LNCAP (cell line): Measurements from ENCODE around the gene NES.

ENCODE experiments used
- CTCF ChIP-seq: fragments of 450-650 bp; IDR thresholded peaks from 2 replicates; pipeline ENCODE4 v1.5.1; 2017; ENCODE audit warnings: mild to moderate bottlenecking

NES gene

GRCh38 chr1:156656806-156657740 is 20.1 kb downstream of the NES start:
- peak; percentile 98 for TF ChIP-seq CTCF

- TF ChIP-seq CTCF: no peak
Observed at GRCh38 chr1:156655904-156656516, 21.2 kb downstream of the NES start.

DNA sequence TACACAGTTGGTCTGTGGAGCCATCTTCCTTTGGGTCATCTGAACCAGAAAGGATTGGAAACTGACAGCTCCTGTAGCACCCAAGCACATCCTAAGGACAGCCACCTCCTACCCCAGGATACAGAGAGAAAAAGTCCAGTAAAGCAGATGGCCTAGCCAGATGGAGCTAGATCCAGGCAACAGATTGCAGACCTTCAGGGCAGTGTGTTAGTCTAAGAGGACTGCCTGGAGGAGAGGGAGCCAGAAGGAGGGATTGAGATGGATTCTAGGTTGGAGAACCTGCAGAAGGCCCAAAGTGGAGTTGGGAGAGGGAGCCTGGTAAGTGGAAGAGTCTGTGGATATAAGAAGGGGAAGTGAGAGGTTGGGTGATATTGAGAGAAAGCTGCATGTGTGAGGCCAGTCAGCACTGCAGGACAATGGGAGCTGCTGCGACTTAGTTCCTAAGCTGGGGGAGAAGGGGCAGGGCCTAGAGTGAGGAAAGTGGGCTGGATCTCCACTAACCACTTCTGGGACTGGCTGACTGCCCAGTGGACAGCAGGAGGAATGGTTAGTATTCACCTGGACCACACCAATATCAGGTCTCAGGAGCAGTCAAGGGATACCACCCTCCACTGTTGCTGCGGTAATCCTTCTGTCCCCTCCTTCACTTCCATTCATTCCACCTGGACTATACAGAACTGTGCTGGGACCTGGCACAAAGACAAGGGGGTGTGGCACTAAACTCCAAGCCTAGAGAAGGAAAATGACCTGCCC is 21.9 kb downstream of the NES start:
- no peak for TF ChIP-seq CTCF

DNA sequence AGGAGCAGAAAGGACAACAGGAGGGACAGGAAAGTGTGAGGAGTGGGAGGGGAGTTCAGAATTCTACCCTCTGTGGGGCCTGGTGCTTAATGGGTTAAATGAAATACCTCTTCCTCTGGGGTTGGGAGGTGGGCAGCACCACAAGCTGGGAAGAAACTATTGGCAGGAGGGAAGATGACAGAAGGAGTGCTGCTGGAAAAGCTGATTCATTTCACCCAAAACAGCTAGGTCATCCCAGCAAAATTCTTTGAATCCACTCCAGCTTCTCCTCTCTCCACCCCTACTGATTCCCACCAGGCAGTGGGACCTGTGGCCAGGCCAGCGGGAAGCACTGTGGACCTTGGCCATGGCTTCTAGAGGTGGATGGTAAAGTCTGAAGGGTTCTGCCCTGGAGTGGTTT is 22.5 kb downstream of the NES start:
- no peak for TF ChIP-seq CTCF

DNA sequence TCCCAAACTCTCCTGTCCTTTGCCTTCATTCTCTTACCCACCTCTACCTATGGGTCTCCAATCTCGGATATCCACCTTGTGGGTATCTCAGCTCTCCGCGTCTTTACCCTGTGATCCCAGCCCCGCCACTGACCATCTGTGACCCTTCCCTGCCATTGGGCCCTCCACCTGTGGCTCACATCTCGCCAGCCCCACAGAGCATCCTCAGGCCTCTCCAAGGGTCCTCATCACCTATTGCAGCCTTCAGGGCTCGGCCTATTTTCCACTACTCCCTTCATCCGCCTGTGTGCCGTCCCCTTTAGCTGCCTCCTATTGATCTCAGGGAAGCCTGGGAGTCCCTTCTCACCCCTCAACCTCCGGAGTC is 24.2 kb downstream of the NES start:
- TF ChIP-seq CTCF: no peak

DNA sequence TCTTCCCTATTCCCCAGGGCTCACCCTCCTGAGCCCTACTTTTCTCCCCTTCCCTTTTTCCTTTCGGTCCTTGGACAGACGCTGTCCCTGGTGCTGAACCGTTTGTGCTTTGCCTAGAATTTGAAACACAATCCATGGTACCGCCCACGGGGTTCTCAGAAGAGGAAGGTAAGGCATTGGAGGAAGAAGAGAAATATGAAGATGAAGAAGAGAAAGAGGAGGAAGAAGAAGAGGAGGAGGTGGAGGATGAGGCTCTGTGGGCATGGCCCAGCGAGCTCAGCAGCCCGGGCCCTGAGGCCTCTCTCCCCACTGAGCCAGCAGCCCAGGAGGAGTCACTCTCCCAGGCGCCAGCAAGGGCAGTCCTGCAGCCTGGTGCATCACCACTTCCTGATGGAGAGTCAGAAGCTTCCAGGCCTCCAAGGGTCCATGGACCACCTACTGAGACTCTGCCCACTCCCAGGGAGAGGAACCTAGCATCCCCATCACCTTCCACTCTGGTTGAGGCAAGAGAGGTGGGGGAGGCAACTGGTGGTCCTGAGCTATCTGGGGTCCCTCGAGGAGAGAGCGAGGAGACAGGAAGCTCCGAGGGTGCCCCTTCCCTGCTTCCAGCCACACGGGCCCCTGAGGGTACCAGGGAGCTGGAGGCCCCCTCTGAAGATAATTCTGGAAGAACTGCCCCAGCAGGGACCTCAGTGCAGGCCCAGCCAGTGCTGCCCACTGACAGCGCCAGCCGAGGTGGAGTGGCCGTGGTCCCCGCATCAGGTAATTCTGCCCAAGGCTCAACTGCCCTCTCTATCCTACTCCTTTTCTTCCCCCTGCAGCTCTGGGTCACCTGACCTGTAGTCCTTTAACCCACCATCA is 24.8 kb downstream of the NES start:
- TF ChIP-seq CTCF: no peak

DNA sequence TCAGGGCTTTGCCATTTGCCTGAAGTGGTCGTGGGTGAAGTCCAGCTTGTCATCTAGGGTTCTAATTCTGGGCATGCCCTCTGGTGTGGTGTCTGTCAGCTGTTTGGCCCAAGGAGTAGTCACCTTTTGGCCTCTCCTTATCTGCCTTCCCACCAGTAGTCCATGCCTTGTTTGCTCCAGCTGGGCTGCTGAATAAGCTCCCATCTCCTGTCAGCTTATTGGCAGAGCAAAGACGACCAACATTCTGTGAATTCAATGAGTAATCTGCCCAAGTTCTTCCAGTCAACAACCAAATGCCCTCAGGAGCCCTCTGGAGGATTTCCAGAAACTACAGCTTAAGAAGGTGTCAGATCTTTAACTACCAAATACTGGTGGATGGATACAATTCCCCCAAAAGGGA is 28.3 kb downstream of the NES start:
- no peak for TF ChIP-seq CTCF
